ENCODE data around the gene PAX9. TPM values are rescaled to one million over a fixed set of nuclear protein-coding genes. Genes with fewer than 3 reads are reported as not detected.

PAX9 gene
- total and polyA plus RNA-seq, 8 donors = 0.35 to 1.4 (median 0.51) TPM

DNA sequence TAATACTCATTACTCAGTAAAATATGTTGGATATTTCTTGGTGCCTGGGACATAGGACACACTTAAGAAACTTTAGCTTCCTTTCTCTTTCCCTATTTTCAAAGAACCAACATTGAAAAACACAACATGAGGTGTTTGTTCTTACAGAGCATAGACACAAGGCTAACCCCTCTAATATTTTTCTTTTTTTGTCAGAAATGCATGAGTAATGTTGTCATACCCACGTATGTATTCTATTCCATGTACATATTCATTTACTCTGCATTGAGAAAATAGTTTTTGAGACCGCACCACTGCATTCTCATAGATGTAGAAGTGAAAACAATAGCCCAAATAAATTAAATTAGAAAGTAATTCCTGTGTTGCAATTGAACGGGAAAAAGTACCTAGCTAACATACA is 13.0 kb downstream of the PAX9 start:
- intact Hi-C loops (cut with DNase I) = no loop called here
- TF ChIP-seq CTCF (IDR thresholded peaks at IDR 0.05) = no peak
- H3K9me3 ChIP-seq = no peaks in the 10 kb centered on the region
- H3K4me1 ChIP-seq = no peaks in the 10 kb centered on the region
- H3K4me3 ChIP-seq = no peak overlapping the region
- DNase-seq (no peak), ATAC-seq (no peak)
- no peak overlapping the region for H3K27ac ChIP-seq
- H3K27me3 ChIP-seq = peaks cover 19 to 73% of the 10 kb centered on the region in 2 donors
- no peaks in the 10 kb centered on the region for H3K36me3 ChIP-seq

- no peak for TF ChIP-seq CTCF (IDR thresholded peaks at IDR 0.05)
- H3K4me1 ChIP-seq = no peaks in the 10 kb centered on the region
- no peaks in the 10 kb centered on the region for H3K36me3 ChIP-seq
- DNase-seq (no peak), ATAC-seq (no peak)
- peaks cover 15 to 63% of the 10 kb centered on the region in 2 donors for H3K27me3 ChIP-seq
- no peak overlapping the region for H3K27ac ChIP-seq
- H3K9me3 ChIP-seq = no peaks in the 10 kb centered on the region
- intact Hi-C loops (cut with DNase I) = no loop called here
- H3K4me3 ChIP-seq = no peak overlapping the region
Measured at GRCh38 chr14:36675581-36675980, 13.9 kb downstream of the PAX9 start.

- intact Hi-C loops (cut with DNase I) = no loop called here
- no peak for TF ChIP-seq CTCF (IDR thresholded peaks at IDR 0.05)
- no peaks in the 10 kb centered on the region for H3K9me3 ChIP-seq
Measured at GRCh38 chr14:36676236-36676635, 14.6 kb downstream of the PAX9 start.

DNA sequence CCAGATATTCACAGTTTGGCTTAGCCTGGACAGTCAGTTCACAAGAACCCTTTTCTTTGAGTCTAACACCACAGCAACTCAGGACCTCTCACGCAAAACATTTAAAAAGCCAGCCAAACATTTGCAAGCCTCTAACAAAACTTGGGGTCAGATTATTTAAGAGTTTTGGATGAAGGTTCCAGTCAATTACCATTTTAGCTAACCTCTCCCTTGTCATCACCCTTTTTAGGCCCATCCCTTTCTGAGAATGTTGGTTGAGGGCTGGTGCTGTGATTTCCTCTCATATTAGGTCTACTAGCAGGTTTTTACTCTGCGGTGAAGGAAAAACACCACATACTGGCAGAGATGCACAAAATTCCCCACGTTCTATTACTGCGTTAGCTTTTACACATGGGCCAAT is 20.7 kb downstream of the PAX9 start:
- no peak overlapping the region for H3K27ac ChIP-seq
- no peaks in the 10 kb centered on the region for H3K4me1 ChIP-seq
- no peak for ATAC-seq
- intact Hi-C loops (cut with DNase I) = no loop called here
- TF ChIP-seq CTCF (IDR thresholded peaks at IDR 0.05) = no peak
- H3K27me3 ChIP-seq = peaks cover 1 to 5% of the 10 kb centered on the region in 2 donors
- no peak for DNase-seq
- no peaks in the 10 kb centered on the region for H3K36me3 ChIP-seq
- no peak overlapping the region for H3K4me3 ChIP-seq
- no peaks in the 10 kb centered on the region for H3K9me3 ChIP-seq

More at GRCh38 chr14:36676236-36676635, 14.6 kb downstream of the PAX9 start:
- Histone ChIP-seq H3K27ac (no peak overlapping the region), H3K36me3 (no peaks in the 10 kb centered on the region), H3K27me3 (peaks cover 9 to 57% of the 10 kb centered on the region in 2 donors), H3K4me1 (no peaks in the 10 kb centered on the region), H3K4me3 (no peak overlapping the region)
- no peak for DNase-seq
- no peak for ATAC-seq

DNA sequence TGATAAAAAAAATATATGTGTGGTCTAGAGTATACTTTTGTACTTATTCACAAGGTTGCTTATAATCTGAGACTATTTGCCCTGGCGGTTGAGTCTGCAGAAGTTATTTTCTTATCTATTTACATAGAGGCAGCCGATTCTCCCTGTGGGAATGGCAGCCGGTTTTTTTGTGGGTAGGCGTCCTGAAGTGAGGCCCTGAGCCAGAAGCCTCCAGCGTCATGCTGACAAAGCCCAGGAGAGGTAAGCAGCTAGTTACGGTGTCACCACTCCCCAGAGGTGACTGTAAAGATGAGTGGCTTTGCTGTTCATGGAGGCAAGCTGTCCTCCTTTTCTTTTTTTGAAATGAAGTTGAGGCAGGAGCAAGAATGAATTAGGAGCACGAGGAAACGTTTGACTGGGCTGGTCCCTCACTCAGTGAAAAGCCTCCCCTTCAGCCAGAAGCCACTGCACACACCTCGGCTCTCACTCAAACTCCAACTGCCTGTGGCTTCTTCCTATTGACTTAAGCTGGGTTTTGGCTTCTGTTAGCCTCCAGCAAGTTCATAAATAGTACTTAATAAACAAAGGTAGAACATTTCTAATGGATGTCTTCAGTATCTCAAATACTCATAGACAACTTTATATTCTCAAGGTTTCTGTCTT is 21.5 kb downstream of the PAX9 start:
- H3K27ac ChIP-seq = no peak overlapping the region
- DNase-seq = no peak
- no peaks in the 10 kb centered on the region for H3K9me3 ChIP-seq
- no peak for TF ChIP-seq CTCF (IDR thresholded peaks at IDR 0.05)
- H3K4me1 ChIP-seq = no peaks in the 10 kb centered on the region
- H3K36me3 ChIP-seq = no peaks in the 10 kb centered on the region
- H3K27me3 ChIP-seq = no peaks in the 10 kb centered on the region
- H3K4me3 ChIP-seq = no peak overlapping the region
- no peak for ATAC-seq
- intact Hi-C loops (cut with DNase I) = no loop called here
